Calu3 (cell line): ENCODE measurements around the gene EIF2B4. TPM values are rescaled to one million over a fixed set of nuclear protein-coding genes. Genes with fewer than 3 reads are reported as not detected.

Experiments
- BruUV-seq: library from RNA; stranded (reverse); fragments of 400-500 nt; replicated peaks from 2 replicates; lab custom pipeline; 2021; lab: Mats Ljungman, UMichigan
- CTCF ChIA-PET: fragments of 300-600 bp; sonication (Branson Sonifier 250); formaldehyde crosslinking; loops from one replicate; lab custom pipeline; 2022; ENCODE audit warnings: antibody characterized with exemption; lab: Charles Lee
- DNase-seq: peaks from one replicate; pipeline ENCODE4 v3.0.0; 2022
- H3K27ac Mint-ChIP-seq: one replicate; pipeline ENCODE4 v1.8.0; 2022; ENCODE audit warnings: mixed read lengths; ENCODE audit not compliant: unreplicated experiment
- H3K27me3 Mint-ChIP-seq: one replicate; pipeline ENCODE4 v1.8.0; 2022; ENCODE audit warnings: mixed read lengths; ENCODE audit not compliant: unreplicated experiment
- H3K36me3 Mint-ChIP-seq: one replicate; pipeline ENCODE4 v1.8.0; 2022; ENCODE audit warnings: mild to moderate bottlenecking, moderate library complexity, mixed read lengths; ENCODE audit not compliant: insufficient read depth, unreplicated experiment
- H3K4me1 Mint-ChIP-seq: one replicate; pipeline ENCODE4 v1.8.0; 2022; ENCODE audit warnings: mild to moderate bottlenecking, low read depth, mixed read lengths; ENCODE audit not compliant: unreplicated experiment
- H3K4me3 Mint-ChIP-seq: one replicate; pipeline ENCODE4 v1.8.0; 2022; ENCODE audit warnings: mild to moderate bottlenecking, low read depth, moderate library complexity, mixed read lengths; ENCODE audit not compliant: unreplicated experiment
- H3K9me3 Mint-ChIP-seq: one replicate; pipeline ENCODE4 v1.8.0; 2022; ENCODE audit warnings: low read depth, mixed read lengths; ENCODE audit not compliant: unreplicated experiment
- CTCF ChIP-seq: fragments of 200-600 bp; IDR thresholded peaks from one replicate; pipeline ENCODE4 v1.8.0; 2022; ENCODE audit warnings: antibody characterized with exemption; ENCODE audit not compliant: unreplicated experiment
- intact Hi-C: fragments of 100-400 bp; cut with micrococcal nuclease; formaldehyde crosslinking; loops from one replicate; pipeline ENCODE4 v1.10.0; 2022; ENCODE audit not compliant: unreplicated experiment
- total RNA-seq: library from RNA; stranded (reverse); gene quantifications from 2 replicates; pipeline ENCODE4 v1.2.3, GENCODE V29; 2022

EIF2B4 gene
- total RNA-seq, 1 experiment from 2014 or later: 43.7 TPM

DNA sequence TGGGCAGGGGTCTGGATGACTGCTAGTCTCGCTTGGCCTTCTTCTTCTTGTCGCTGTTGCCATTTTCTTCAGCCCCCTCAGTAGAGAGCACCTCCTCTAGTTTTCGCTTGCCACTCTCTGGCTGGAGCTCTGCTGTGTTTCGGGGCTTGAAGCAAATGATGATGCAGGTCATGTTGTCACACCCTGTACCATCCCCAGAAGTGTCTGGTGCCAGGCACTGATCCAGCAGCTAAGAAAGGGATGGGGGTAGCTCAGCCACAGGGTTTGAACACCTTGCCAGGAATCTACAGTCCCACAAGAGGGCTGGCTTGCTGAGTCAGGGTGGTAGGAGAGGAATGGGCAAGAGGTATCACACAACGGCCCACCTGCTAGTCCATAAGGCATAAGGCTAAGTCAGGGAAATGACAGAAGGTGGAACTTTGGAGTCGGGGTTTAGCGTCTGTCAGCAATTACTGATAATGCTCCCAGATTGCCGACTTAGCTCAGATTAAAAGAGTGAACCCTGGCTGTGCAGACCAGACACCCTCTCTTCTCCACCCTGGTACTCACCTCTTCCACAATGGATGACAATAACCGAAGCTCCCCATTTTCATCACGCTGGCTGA is 11.5 kb upstream of the EIF2B4 start:
- BruUV-seq: TSS peak; percentile 79
- DNase-seq: no peak
- peak overlapping the region; percentile 72 for H3K4me3 Mint-ChIP-seq
- peaks cover 15% of the 10 kb centered on the region for H3K4me1 Mint-ChIP-seq
- no peaks in the 10 kb centered on the region for H3K9me3 Mint-ChIP-seq
- no peak for TF ChIP-seq CTCF
- H3K27ac Mint-ChIP-seq: peak overlapping the region; percentile 93
- no peaks in the 10 kb centered on the region for H3K27me3 Mint-ChIP-seq
- H3K36me3 Mint-ChIP-seq: peaks cover 68% of the 10 kb centered on the region
- CTCF ChIA-PET: interaction anchor here (0.5 kb wide), 1 partner anchor 1039 kb away, joined by 4 read pairs; no protein-coding TSS in a partner anchor
- intact Hi-C loops: no loop called here

DNA sequence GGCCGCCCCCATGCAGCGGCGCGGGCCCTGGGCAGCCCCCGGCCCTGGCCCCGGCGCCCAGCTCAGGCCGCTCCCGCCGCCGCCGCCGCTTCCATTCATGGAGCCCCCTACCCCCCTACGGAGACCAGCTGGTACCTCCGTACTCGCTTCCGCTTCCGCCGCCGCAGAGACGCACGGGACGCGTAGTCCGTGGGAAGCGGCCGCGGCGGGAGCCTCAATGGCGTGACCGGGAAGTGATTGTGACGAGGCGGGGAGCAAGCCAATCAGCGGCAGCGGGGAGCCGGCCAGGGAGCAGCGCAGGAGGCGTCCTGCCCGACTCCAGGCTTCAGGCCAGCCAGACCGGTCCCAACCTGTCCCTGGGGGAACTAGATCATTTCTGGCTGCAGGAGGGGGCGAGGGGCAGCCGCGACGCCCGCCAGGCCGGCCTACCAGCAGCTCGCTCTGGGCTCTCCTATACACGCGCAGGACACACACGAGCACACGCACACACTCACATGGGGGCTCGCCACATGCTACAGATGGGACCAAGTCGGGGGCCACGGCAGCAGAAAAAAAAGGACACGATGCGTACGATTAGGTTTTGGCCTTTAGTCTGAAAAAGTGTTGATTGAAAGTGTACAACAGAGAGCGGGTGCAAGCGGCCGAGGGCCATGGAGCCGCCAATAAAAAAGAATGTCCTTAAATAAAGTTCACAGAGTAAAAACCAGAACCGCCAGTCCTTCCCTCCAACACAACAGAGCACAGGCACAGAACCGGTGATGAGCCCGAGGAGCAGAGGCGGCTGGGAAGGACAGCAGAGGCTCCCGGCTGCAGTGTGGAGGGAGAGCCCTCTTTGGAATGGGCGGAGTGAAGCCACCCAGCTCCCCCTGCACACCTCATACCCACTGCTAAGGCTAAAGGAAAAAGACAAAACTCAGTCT is 10.7 kb upstream of the EIF2B4 start, which contains the start of gene ZNF513:
ZNF513 (minus strand) TSS at position 109 of the 920 bp plus-strand sequence. CDS start 208 bp downstream, outside the sequence.
- no peak for TF ChIP-seq CTCF
- peak within 1 kb of the TSS; percentile 93 for H3K27ac Mint-ChIP-seq
- H3K9me3 Mint-ChIP-seq: no peaks in the 10 kb centered on the region
- peak within 1 kb of the TSS; percentile 72 for H3K4me3 Mint-ChIP-seq
- H3K4me1 Mint-ChIP-seq: peaks cover 15% of the 10 kb centered on the region
- intact Hi-C loops: no loop called here
- H3K36me3 Mint-ChIP-seq: peaks cover 70% of the 10 kb centered on the region
- DNase-seq: peak; percentile 90
- H3K27me3 Mint-ChIP-seq: no peaks in the 10 kb centered on the region
- CTCF ChIA-PET: interaction anchor here (0.5 kb wide), 1 partner anchor 1039 kb away, joined by 4 read pairs; no protein-coding TSS in a partner anchor
- no TSS peak for BruUV-seq

GRCh38 chr2:27379836-27380625 is 9.9 kb upstream of the EIF2B4 start:
- Mint-ChIP-seq H3K36me3 (peaks cover 69% of the 10 kb centered on the region), H3K4me3 (peak overlapping the region; percentile 72), H3K9me3 (no peaks in the 10 kb centered on the region), H3K27ac (peak overlapping the region; percentile 93), H3K27me3 (no peaks in the 10 kb centered on the region), H3K4me1 (peaks cover 15% of the 10 kb centered on the region)
- CTCF ChIA-PET: interaction anchor here (1.2 kb wide), 1 partner anchor 10 kb away, joined by 4 read pairs; no protein-coding TSS in a partner anchor
- TSS peak; percentile 43 for BruUV-seq
- intact Hi-C loops: no loop called here
- no peak for TF ChIP-seq CTCF
- no peak for DNase-seq

DNA sequence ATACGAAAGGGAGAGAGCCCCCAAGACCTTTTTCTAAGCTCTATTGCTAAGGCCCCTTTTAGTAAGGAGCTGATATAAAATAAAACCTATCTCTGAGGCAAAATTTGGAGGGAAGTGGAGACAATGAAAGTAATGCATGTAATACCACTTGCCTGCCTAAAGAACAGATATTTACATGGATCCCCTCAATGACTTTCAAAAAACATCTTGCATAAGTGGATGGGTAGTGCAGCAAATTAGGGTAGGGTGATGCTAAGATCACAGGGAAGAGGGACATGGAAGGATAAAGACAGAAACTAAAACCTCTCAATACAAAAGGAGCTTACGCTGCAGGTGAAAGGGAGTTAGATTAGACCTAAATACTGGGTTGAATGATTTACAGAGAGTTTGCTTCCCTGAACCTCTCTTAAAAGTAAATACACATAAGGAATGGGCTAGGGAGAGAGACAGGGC is 9.3 kb upstream of the EIF2B4 start:
- intact Hi-C loops: no loop called here
- Mint-ChIP-seq H3K36me3 (peaks cover 72% of the 10 kb centered on the region), H3K27me3 (no peaks in the 10 kb centered on the region), H3K4me1 (peaks cover 15% of the 10 kb centered on the region), H3K4me3 (peak overlapping the region; percentile 72), H3K27ac (peak overlapping the region; percentile 93), H3K9me3 (no peaks in the 10 kb centered on the region)
- no peak for TF ChIP-seq CTCF
- CTCF ChIA-PET: interaction anchor here (0.5 to 1.2 kb wide), 2 partner anchors 10 to 33 kb away, joined by 3 to 4 read pairs; no protein-coding TSS in a partner anchor
- no peak for DNase-seq
- BruUV-seq: no TSS peak
